BE2C (cell line): ENCODE data around the gene CMTM1.
"Not testable (repeated sequence)": the region's sequence is repeated elsewhere in the genome, so short reads cannot be mapped to it uniquely, and the experiment has no call there.

Experiments used
- DNase-seq: peaks from one replicate; pipeline ENCODE4 v3.0.0-alpha.2; 2020
- H3K27me3 ChIP-seq: fragments of 250-450 bp; sonication (Bioruptor Pico); 2 replicates; pipeline ENCODE4 v1.5.1; 2020; ENCODE audit warnings: mild to moderate bottlenecking
- H3K36me3 ChIP-seq: fragments of 250-450 bp; sonication (Bioruptor Pico); 2 replicates; pipeline ENCODE4 v1.5.1; 2020; ENCODE audit warnings: mild to moderate bottlenecking
- H3K4me1 ChIP-seq: fragments of 250-450 bp; sonication (Bioruptor Pico); 2 replicates; pipeline ENCODE4 v1.5.1; 2020
- H3K4me3 ChIP-seq: 2 replicates; pipeline ENCODE4 v1.5.1; 2011; ENCODE audit warnings: low read depth, low read length
- H3K9me3 ChIP-seq: fragments of 250-450 bp; sonication (Bioruptor Pico); 2 replicates; pipeline ENCODE4 v1.5.1; 2020
- TF ChIP-seq, protein P1 (sequence below): IDR thresholded peaks from 2 replicates; pipeline ENCODE4 v1.5.1; 2012; ENCODE audit warnings: mild to moderate bottlenecking, low read depth, low read length

CMTM1 gene

DNA sequence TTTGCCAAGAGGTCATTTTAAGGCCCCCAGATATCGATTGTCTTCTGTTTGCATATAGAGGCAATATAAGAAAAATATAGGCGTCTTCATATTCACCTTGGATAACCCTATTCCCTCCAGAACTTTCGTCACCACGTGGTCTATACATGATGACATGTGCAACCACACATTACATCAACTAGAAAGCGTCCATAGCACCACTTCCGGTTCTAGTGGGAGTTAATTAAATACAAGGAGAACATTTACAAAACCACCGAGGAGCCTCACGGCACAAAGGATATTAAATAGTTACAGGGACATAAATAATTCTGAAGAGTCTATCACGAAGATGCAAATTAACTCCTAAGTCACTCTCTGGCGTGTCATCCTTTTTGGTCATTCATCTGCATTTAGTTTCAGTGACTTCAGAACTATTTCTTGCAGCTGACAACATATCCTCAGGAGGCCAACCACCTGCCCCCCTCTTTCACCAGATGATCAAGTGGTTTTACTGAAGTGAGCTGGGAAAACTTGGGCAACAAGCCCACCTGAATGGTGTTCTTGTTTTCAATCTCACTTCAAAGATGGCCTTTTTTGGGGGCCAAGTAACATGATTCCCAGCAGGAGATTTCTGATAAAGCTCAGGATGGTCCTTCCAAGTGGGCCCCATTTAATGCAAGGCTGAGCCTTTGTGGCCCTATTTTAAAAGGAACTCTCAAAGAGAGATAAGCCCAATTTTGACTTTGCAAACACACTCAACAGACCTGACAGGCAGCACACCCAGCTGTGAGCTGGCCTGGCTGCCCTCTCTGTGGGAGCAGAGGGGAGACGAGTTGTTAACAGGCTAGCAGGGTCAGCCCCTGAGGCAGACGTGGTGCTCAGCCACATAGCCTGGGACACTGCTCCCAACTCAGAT, 53.5 kb downstream of the CMTM1 start:
- TF ChIP-seq, protein P1, sequence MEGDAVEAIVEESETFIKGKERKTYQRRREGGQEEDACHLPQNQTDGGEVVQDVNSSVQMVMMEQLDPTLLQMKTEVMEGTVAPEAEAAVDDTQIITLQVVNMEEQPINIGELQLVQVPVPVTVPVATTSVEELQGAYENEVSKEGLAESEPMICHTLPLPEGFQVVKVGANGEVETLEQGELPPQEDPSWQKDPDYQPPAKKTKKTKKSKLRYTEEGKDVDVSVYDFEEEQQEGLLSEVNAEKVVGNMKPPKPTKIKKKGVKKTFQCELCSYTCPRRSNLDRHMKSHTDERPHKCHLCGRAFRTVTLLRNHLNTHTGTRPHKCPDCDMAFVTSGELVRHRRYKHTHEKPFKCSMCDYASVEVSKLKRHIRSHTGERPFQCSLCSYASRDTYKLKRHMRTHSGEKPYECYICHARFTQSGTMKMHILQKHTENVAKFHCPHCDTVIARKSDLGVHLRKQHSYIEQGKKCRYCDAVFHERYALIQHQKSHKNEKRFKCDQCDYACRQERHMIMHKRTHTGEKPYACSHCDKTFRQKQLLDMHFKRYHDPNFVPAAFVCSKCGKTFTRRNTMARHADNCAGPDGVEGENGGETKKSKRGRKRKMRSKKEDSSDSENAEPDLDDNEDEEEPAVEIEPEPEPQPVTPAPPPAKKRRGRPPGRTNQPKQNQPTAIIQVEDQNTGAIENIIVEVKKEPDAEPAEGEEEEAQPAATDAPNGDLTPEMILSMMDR, result no peak
- DNase-seq, result no peak
- Histone ChIP-seq H3K4me3 (no peak overlapping the region), H3K27me3 (no peaks in the 10 kb centered on the region), H3K9me3 (no peaks in the 10 kb centered on the region), H3K4me1 (peaks cover 26% of the 10 kb centered on the region), H3K36me3 (peaks cover 14% of the 10 kb centered on the region)

DNA sequence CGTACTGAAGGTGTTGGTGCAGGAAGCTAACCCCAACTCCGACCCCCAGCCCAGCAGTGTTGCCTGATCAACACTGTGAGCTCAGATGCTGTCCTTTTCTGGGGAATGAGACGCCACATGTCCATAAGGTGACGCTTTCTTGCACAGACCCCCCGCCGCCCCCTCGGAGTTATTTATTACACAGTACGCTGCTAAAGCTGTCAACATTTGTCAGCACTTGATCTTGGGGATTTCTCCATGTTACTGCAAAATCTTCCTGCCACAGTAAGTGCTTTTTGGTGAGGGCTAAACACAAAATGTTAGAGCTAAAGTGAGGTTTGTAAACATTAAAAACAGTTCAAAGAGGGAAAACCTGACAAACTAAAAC, 54.2 kb downstream of the CMTM1 start:
- Histone ChIP-seq H3K4me3 (no peak overlapping the region), H3K9me3 (no peaks in the 10 kb centered on the region), H3K36me3 (peaks cover 14% of the 10 kb centered on the region), H3K27me3 (no peaks in the 10 kb centered on the region), H3K4me1 (peaks cover 26% of the 10 kb centered on the region)
- DNase-seq, result no peak
- TF ChIP-seq, protein P1, result no peak

DNA sequence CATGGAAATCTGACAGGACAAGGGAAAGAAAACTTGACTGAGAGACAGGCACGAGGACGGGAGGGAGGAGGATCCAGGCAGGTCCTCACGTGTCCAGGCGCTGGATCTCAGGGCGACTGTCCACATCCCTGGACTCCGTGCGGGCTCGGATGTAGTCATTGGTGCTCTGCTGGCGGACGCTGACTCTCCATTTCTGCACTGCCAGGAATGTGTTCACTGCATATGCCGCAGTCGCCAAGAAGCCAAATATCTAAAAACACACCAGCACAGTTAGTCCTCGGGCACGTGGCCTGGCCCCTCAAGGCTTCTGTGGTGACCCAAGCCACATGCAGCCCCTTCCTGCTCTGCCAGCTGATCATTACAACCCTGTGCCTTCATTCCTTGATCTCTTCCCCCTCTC, 55.7 kb downstream of the CMTM1 start:
- DNase-seq, result no peak
- Histone ChIP-seq H3K9me3 (no peaks in the 10 kb centered on the region), H3K4me3 (no peak overlapping the region), H3K27me3 (no peaks in the 10 kb centered on the region), H3K4me1 (peaks cover 26% of the 10 kb centered on the region), H3K36me3 (peaks cover 14% of the 10 kb centered on the region)
- TF ChIP-seq, protein P1, result no peak

DNA sequence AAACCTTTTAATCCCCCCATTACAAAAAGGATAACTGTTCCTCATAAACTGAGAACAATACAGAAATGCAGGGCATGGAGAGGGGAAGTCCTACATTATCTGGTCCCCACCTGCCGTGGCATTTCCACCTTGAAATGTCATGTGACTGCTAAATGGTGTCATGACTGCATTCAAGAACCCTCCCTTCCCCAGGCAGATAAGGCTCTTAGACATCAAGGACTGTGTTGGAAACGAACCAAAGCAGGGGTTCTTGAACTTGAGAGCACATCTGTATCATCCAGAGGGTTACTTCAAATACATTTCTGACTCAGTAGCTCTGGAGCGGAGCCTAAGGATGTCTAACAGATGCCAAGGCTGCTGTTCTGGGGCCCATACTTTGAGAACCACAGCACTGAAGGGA, 56.6 kb downstream of the CMTM1 start:
- H3K27me3 ChIP-seq, result no peaks in the 10 kb centered on the region
- H3K9me3 ChIP-seq, result no peaks in the 10 kb centered on the region
- TF ChIP-seq, protein P1, result no peak
- H3K36me3 ChIP-seq, result peaks cover 14% of the 10 kb centered on the region
- H3K4me1 ChIP-seq, result peaks cover 21% of the 10 kb centered on the region
- DNase-seq, result no peak
- no peak overlapping the region for H3K4me3 ChIP-seq

DNA sequence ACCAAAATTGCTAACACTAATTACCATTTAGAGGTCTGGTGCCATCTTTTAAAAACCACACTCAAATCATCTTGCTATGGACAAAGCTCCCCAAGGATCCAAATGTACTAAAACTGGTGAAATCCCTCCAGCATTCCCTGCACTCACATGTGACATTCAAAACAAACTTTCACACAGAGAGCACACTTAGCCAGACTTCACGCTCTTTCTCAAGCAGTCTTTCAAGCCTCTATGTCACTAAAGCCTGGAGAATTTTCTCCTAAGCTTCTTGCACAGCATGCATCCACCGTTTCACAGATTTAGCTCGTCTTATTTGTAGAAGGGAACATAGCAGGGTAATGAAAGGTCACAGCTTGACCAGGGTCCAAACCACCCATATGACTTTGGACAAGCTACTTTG, 57.5 kb downstream of the CMTM1 start:
- H3K4me3 ChIP-seq, result no peak overlapping the region
- no peaks in the 10 kb centered on the region for H3K9me3 ChIP-seq
- TF ChIP-seq, protein P1, result no peak
- H3K36me3 ChIP-seq, result peaks cover 14% of the 10 kb centered on the region
- DNase-seq, result no peak
- H3K4me1 ChIP-seq, result peaks cover 13% of the 10 kb centered on the region
- no peaks in the 10 kb centered on the region for H3K27me3 ChIP-seq

DNA sequence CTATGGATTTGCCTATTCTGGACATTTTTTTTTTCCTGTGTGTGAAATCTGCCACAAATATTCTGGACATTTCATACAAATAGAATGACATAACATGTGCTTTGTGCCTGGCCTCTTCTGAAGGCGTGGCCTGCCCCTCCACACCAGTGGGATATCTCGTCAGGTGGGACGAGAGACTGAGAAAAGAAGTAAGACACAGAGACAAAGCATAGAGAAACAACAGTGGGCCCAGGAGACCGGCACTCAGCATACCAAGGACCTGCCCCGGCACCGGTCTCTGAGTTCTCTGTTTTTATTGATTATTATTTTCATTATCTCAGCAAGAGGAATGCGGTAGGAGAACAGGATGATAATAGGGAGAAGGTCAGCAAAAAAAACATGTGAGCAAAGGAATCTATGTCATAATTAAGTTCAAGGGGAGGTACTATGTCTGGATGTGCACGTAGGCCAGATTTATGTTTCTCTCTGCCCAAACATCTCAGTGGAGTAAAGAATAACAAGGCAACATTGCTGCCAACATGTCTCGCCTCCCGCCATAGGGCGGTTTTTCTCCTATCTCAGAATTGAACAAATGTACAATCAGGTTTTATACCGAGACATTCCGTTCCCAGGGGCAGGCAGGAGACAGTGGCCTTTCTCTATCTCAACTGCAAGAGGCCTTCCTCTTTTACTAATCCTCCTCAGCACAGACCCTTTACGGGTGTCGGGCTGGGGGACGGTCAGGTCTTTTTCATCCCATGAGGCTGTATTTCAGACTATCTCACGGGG, 61.6 kb downstream of the CMTM1 start:
- not testable (repeated sequence) for H3K4me1 ChIP-seq, H3K4me3 ChIP-seq, H3K9me3 ChIP-seq, H3K27me3 ChIP-seq, H3K36me3 ChIP-seq, DNase-seq
